ENCODE results near the gene EPSTI1.

EPSTI1 gene

DNA sequence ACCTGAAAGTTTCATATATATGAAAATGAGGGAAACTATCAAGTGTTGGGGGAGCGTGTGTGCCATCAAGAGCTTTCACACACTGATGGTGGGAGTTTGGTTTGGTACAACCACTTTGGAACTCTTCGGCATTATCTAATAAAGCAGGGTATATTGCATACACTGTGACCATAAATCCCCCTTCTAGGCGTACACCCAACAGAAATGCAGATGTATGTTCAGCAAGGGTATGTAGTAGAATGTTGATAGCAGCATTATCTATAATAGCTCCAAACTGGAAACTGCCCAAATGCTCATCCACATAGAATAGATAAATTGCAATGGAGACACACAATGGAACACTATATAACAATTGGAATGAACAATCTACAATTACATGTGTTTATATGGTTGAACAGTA lies 139.9 kb downstream of the EPSTI1 start:
- no peak for DNase-seq (ENCODE audit: insufficient read length, low spot score)
- FAIRE-seq, result no peak
- no peak for TF ChIP-seq POLR2A (IDR thresholded peaks at IDR 0.05; ENCODE audit: low read depth, low read length)
- no peak for TF ChIP-seq SPI1 (IDR thresholded peaks at IDR 0.05; ENCODE audit: low read depth, low read length)
- TF ChIP-seq PAX5 (IDR thresholded peaks at IDR 0.05; ENCODE audit: insufficient read depth, low read length, severe bottlenecking), result no peak
- TF ChIP-seq POU2F2 (IDR thresholded peaks at IDR 0.05; ENCODE audit: low read depth, low read length), result no peak
- no peak for TF ChIP-seq POLR2AphosphoS5 (IDR thresholded peaks at IDR 0.05; ENCODE audit: low read depth, low read length)
- TF ChIP-seq TAF1 (IDR thresholded peaks at IDR 0.05; ENCODE audit: low read depth, low read length), result no peak

DNA sequence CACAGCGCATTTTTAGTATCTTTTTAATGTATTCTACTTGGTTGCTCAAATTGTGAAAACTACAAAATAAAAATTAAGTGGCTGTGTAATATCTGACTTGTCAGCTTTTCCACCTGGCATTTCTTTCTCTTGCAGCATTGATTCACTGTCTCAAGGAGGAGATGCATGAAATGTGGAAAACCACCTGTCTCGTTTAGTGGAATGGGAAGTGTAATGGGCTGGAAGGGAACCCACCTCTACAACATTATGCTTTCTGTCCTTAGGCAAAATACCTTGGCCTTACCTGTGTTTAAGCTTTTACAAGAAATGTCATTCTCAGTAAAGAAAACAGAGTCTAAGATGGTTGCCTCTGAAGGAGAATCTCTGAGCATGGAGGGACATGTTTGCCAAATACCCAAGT lies 142.8 kb downstream of the EPSTI1 start:
- DNase-seq (ENCODE audit: insufficient read length, low spot score) (no peak), FAIRE-seq (no peak)
- TF ChIP-seq POLR2AphosphoS5 (IDR thresholded peaks at IDR 0.05; ENCODE audit: low read depth, low read length) (no peak), TAF1 (IDR thresholded peaks at IDR 0.05; ENCODE audit: low read depth, low read length) (no peak), POU2F2 (IDR thresholded peaks at IDR 0.05; ENCODE audit: low read depth, low read length) (no peak), SPI1 (IDR thresholded peaks at IDR 0.05; ENCODE audit: low read depth, low read length) (no peak), POLR2A (IDR thresholded peaks at IDR 0.05; ENCODE audit: low read depth, low read length) (no peak), PAX5 (IDR thresholded peaks at IDR 0.05; ENCODE audit: insufficient read depth, low read length, severe bottlenecking) (no peak)

DNA sequence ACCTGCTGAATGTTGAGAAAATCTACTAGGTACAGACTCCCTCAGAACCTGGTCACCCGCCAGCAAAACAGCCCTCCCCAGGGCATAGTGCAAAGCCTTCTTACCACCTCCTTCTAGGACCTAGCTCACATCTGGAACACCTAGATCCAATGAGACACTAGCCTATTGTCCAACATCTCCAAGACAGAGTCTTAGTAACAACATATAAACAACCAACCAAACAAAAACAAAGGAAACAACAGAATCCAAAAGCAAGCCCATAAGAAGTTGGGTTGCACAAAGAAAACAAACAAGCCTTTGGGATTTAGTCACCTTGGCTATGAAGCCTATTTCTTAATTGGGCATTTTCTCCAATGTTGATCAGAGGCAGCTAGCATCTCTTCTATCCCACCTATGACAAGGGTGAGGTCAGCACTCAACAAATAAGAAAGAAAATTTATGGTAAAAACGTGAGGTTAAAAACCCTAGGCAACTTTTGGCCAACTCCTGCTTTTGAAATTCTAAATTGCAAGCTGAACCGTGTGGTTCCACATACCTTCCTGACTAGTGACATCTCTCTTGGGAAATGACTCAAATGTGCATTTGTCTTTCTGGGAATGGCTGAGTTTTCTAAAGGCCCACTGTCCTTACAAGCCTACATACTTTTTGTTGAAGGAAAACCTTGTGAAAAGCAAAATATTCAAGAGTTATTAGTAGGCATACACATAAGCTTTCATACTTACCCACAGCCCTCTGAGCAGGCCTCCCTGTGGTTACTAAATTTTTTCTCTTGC lies 144.0 kb downstream of the EPSTI1 start:
- no peak for DNase-seq (ENCODE audit: insufficient read length, low spot score)
- FAIRE-seq, result no peak
- TF ChIP-seq POU2F2 (IDR thresholded peaks at IDR 0.05; ENCODE audit: low read depth, low read length) (no peak), POLR2AphosphoS5 (IDR thresholded peaks at IDR 0.05; ENCODE audit: low read depth, low read length) (no peak), SPI1 (IDR thresholded peaks at IDR 0.05; ENCODE audit: low read depth, low read length) (no peak), TAF1 (IDR thresholded peaks at IDR 0.05; ENCODE audit: low read depth, low read length) (no peak), POLR2A (IDR thresholded peaks at IDR 0.05; ENCODE audit: low read depth, low read length) (no peak), PAX5 (IDR thresholded peaks at IDR 0.05; ENCODE audit: insufficient read depth, low read length, severe bottlenecking) (no peak)

DNA sequence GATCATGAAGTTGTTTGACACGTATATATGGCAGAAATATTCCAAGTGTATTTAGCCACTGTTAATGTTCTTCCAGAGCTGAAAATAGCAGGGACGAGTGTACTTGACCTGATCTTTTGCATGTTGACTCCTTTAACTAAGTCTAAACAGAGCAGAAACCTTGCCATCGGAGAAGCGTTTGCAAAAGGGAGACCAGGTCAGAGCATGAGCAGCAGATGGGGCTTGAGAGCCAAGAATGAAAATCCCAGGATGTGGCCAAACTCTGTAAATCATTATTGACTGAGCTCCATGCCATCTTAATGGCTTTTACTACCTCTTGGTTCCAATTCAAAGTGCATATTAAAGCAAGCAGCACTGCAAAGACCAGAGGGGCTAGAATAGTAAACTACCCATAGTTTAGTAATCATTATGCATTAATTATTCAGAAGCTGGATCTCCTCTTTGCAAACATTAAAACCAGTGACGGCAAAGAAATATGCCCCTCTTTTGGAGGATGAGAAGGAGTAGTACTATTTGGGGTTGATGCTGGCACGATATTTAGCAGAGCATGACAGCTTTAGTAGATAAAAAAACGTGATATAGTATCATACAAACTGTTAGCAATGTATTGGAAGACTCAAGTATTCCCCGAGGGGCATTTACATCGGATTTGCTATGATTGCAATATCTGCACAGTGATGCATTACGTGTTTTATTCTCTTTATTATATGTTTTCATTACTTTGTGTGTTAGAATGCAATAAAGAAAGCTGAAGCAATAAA lies 154.9 kb downstream of the EPSTI1 start:
- no peak for TF ChIP-seq PAX5 (IDR thresholded peaks at IDR 0.05; ENCODE audit: insufficient read depth, low read length, severe bottlenecking)
- FAIRE-seq (no peak), DNase-seq (ENCODE audit: insufficient read length, low spot score) (no peak)

Measured in GM12891 (cell line).